Body of pancreas (tissue), 4 donors: ENCODE data around the gene GREM1.

Experiments used
- POLR2A ChIP-seq, 3 donors: fragments of 450-650 bp; IDR thresholded peaks; one replicate each; pipeline ENCODE4 v1.6.1; 2016; ENCODE audit warnings: antibody characterized with exemption in 3 of 3, mild to moderate bottlenecking in 2 of 3
- TF ChIP-seq, protein P1 (sequence below), 7 experiments: fragments of 450-650 bp in 4 of 7; fragments of 200-600 bp in 3 of 7; sonication (generic) in 3 of 7; IDR thresholded peaks; one replicate each; pipeline ENCODE4 v1.5.1; 2016 to 2019; ENCODE audit warnings: antibody characterized with exemption in 7 of 7

DNA sequence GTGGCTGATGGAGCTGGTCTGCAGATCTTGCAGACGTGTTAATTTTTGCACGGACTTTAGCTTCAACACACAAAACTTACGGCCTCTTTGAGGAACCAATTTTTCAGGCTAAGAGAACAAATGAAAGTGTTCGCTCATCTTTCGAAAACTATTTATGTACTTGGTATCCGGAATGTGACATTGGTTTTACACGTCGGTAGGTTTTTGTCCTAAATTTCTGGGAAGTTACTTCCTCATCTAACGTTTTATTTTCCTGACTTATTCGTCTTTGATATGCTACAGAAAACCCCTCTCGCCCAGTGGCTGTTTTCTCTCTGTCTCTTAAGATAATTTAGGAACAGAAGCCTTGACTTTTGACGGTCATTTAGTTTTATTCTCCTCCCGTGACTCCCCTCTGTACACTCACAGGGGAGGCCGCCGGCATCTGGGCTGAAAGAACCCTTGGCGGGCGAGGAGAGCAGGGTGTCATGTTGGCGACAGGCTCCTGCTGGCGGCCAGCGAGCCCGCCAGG, 834 bp upstream of the GREM1 start:
- TF ChIP-seq, protein P1, sequence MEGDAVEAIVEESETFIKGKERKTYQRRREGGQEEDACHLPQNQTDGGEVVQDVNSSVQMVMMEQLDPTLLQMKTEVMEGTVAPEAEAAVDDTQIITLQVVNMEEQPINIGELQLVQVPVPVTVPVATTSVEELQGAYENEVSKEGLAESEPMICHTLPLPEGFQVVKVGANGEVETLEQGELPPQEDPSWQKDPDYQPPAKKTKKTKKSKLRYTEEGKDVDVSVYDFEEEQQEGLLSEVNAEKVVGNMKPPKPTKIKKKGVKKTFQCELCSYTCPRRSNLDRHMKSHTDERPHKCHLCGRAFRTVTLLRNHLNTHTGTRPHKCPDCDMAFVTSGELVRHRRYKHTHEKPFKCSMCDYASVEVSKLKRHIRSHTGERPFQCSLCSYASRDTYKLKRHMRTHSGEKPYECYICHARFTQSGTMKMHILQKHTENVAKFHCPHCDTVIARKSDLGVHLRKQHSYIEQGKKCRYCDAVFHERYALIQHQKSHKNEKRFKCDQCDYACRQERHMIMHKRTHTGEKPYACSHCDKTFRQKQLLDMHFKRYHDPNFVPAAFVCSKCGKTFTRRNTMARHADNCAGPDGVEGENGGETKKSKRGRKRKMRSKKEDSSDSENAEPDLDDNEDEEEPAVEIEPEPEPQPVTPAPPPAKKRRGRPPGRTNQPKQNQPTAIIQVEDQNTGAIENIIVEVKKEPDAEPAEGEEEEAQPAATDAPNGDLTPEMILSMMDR (IDR thresholded peaks at IDR 0.05), result no peak
- no peak for TF ChIP-seq POLR2A (IDR thresholded peaks at IDR 0.05)
